ENCODE data around the gene BRI3BP. TPM values are rescaled to one million over a fixed set of nuclear protein-coding genes. Genes with fewer than 3 reads are reported as not detected.

The BRI3BP gene
- total RNA-seq, 1 experiment from 2014 or later: 31.9 TPM

GRCh38 chr12:124956571-124956970 is 36.9 kb upstream of the BRI3BP start:
- no peaks in the 10 kb centered on the region for H3K9me3 ChIP-seq (ENCODE audit: low read length)
- no peak overlapping the region for H3K4me2 ChIP-seq (ENCODE audit: low read length)
- no peaks in the 10 kb centered on the region for H3F3A ChIP-seq (ENCODE audit: low read length, unreplicated experiment)
- no peak for DNase-seq
- H3K4me1 ChIP-seq (ENCODE audit: insufficient read depth, low read length): no peaks in the 10 kb centered on the region
- H3K9me2 ChIP-seq (replicated peaks; ENCODE audit: low read length): no peaks in the 10 kb centered on the region
- H3K9ac ChIP-seq (ENCODE audit: low read length): no peak overlapping the region
- no peak overlapping the region for H3K27ac ChIP-seq (ENCODE audit: low read length)
- no peaks in the 10 kb centered on the region for H4K20me1 ChIP-seq (ENCODE audit: low read length)
- TF ChIP-seq EZH2phosphoT487 (IDR thresholded peaks at IDR 0.05; ENCODE audit: borderline replicate concordance, low read length) (no peak), CTCF (conservative IDR thresholded peaks at IDR 0.05; ENCODE audit: low read depth, low read length) (no peak), EZH2 (IDR thresholded peaks at IDR 0.05; ENCODE audit: low read length, unreplicated experiment) (no peak)
- no peaks in the 10 kb centered on the region for H3K27me3 ChIP-seq (ENCODE audit: low read length)
- intact Hi-C loops (cut with micrococcal nuclease): no loop called here
- H3K79me2 ChIP-seq (ENCODE audit: low read length): no peaks in the 10 kb centered on the region
- ATAC-seq: no peak
- CTCF ChIA-PET: no interaction called here
- no peak overlapping the region for H2AFZ ChIP-seq (ENCODE audit: low read length)
- H3K4me3 ChIP-seq (ENCODE audit: low read length): no peak overlapping the region
- peaks cover 57% of the 10 kb centered on the region for H3K36me3 ChIP-seq (ENCODE audit: low read depth, low read length)
- POLR2A ChIA-PET (ENCODE audit: unreplicated experiment): no interaction called here
- no TSS peak for BruUV-seq (replicated peaks)

- CTCF ChIA-PET: interaction anchor here (1.2 kb wide), 1 partner anchor 21 kb away, joined by 4 read pairs; no protein-coding TSS in a partner anchor
- TF ChIP-seq EZH2 (IDR thresholded peaks at IDR 0.05; ENCODE audit: low read length, unreplicated experiment): no peak
- no peak for TF ChIP-seq EZH2phosphoT487 (IDR thresholded peaks at IDR 0.05; ENCODE audit: borderline replicate concordance, low read length)
- no peak overlapping the region for H3K27ac ChIP-seq (ENCODE audit: low read length)
- no peaks in the 10 kb centered on the region for H3K9me2 ChIP-seq (replicated peaks; ENCODE audit: low read length)
- no peaks in the 10 kb centered on the region for H4K20me1 ChIP-seq (ENCODE audit: low read length)
- H2AFZ ChIP-seq (ENCODE audit: low read length): no peak overlapping the region
- H3K4me3 ChIP-seq (ENCODE audit: low read length): no peak overlapping the region
- peaks cover 59% of the 10 kb centered on the region for H3K36me3 ChIP-seq (ENCODE audit: low read depth, low read length)
- no TSS peak for BruUV-seq (replicated peaks)
- no peak overlapping the region for H3K4me2 ChIP-seq (ENCODE audit: low read length)
- no peaks in the 10 kb centered on the region for H3F3A ChIP-seq (ENCODE audit: low read length, unreplicated experiment)
- H3K4me1 ChIP-seq (ENCODE audit: insufficient read depth, low read length): no peaks in the 10 kb centered on the region
- POLR2A ChIA-PET (ENCODE audit: unreplicated experiment): no interaction called here
- ATAC-seq: no peak
- H3K9ac ChIP-seq (ENCODE audit: low read length): no peak overlapping the region
- no peaks in the 10 kb centered on the region for H3K9me3 ChIP-seq (ENCODE audit: low read length)
- no peak for DNase-seq
- no peaks in the 10 kb centered on the region for H3K27me3 ChIP-seq (ENCODE audit: low read length)
- intact Hi-C loops (cut with micrococcal nuclease): no loop called here
- H3K79me2 ChIP-seq (ENCODE audit: low read length): no peaks in the 10 kb centered on the region
Observed at GRCh38 chr12:124961055-124961454, 32.4 kb upstream of the BRI3BP start.

GRCh38 chr12:124963211-124963610 is 30.2 kb upstream of the BRI3BP start:
- ATAC-seq (no peak), DNase-seq (no peak)
- Histone ChIP-seq H3K4me2 (ENCODE audit: low read length) (no peak overlapping the region), H3K27ac (ENCODE audit: low read length) (no peak overlapping the region), H3K36me3 (ENCODE audit: low read depth, low read length) (peaks cover 46% of the 10 kb centered on the region), H2AFZ (ENCODE audit: low read length) (no peak overlapping the region), H3K27me3 (ENCODE audit: low read length) (no peaks in the 10 kb centered on the region), H3K4me3 (ENCODE audit: low read length) (no peak overlapping the region), H3F3A (ENCODE audit: low read length, unreplicated experiment) (no peaks in the 10 kb centered on the region), H3K79me2 (ENCODE audit: low read length) (no peaks in the 10 kb centered on the region), H3K9me2 (replicated peaks; ENCODE audit: low read length) (no peaks in the 10 kb centered on the region), H3K9ac (ENCODE audit: low read length) (no peak overlapping the region), H4K20me1 (ENCODE audit: low read length) (no peaks in the 10 kb centered on the region), H3K9me3 (ENCODE audit: low read length) (no peaks in the 10 kb centered on the region), H3K4me1 (ENCODE audit: insufficient read depth, low read length) (no peaks in the 10 kb centered on the region)
- intact Hi-C loops (cut with micrococcal nuclease): no loop called here
- BruUV-seq (replicated peaks): no TSS peak
- TF ChIP-seq CTCF (conservative IDR thresholded peaks at IDR 0.05; ENCODE audit: low read depth, low read length) (no peak), EZH2 (IDR thresholded peaks at IDR 0.05; ENCODE audit: low read length, unreplicated experiment) (no peak), EZH2phosphoT487 (IDR thresholded peaks at IDR 0.05; ENCODE audit: borderline replicate concordance, low read length) (no peak)
- ChIA-PET CTCF (no interaction called here), POLR2A (ENCODE audit: unreplicated experiment) (no interaction called here)
